ENCODE data around the gene DIRAS3. TPM values are rescaled to one million over a fixed set of nuclear protein-coding genes. Genes with fewer than 3 reads are reported as not detected.
A peak's percentile ranks its signal among the peaks of the same experiment; 100 is the strongest.

The DIRAS3 gene
- total and polyA plus RNA-seq, 7 experiments from 2014 or later, result not detected

DNA sequence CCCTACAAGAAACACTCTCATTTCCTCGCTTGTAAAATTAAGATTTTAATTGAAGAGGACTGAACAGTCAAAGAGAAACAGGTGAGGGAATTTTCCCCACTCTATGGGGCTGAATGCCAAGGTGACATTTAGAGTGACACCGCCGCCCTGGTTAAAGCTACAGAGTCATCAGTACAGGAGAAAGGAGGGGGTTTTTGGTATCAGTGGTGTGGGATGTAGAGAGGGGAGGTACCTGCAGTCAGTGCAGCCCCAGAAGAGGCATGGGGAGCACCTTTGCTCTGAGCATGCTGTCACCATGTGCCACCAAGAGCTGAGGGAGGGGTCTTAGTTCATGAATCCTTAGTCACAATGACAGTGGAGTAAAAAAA is 2.8 kb downstream of the DIRAS3 start:
- intact Hi-C loops (cut with micrococcal nuclease), result no loop called here
- Mint-ChIP-seq H3K4me1 (peaks cover 0 to 2% (median 0%) of the 10 kb centered on the region in 7 donors), H3K9me3 (peaks cover 0 to 6% (median 2%) of the 10 kb centered on the region in 11 donors), H3K4me3 (no peak overlapping the region), H3K36me3 (no peaks in the 10 kb centered on the region), H3K27me3 (peaks cover 5 to 34% (median 22%) of the 10 kb centered on the region in 5 donors), H3K27ac (no peak overlapping the region)
- CTCF ChIA-PET, result no interaction called here
- H3K36me3 ChIP-seq (ENCODE audit: control insufficient read depth in 2 of 3, insufficient read depth in 3 of 3, low read length in 3 of 3), result no peaks in the 10 kb centered on the region
- no peak overlapping the region for H3K27ac ChIP-seq (ENCODE audit: low read depth, low read length)
- H3K9me3 ChIP-seq (ENCODE audit: control insufficient read depth in 2 of 3, low read length in 3 of 3), result no peaks in the 10 kb centered on the region
- POLR2A ChIA-PET, result no interaction called here
- H3K27me3 ChIP-seq (ENCODE audit: control insufficient read depth in 2 of 2, insufficient read depth in 2 of 2, low read length in 2 of 2), result no peaks in the 10 kb centered on the region
- DNase-seq (no peak), ATAC-seq (no peak)
- H3K4me3 ChIP-seq (ENCODE audit: low read length), result no peak overlapping the region
- no peaks in the 10 kb centered on the region for H3K4me1 ChIP-seq (ENCODE audit: control insufficient read depth in 2 of 2, insufficient read depth in 2 of 2, low read length in 2 of 2)

DNA sequence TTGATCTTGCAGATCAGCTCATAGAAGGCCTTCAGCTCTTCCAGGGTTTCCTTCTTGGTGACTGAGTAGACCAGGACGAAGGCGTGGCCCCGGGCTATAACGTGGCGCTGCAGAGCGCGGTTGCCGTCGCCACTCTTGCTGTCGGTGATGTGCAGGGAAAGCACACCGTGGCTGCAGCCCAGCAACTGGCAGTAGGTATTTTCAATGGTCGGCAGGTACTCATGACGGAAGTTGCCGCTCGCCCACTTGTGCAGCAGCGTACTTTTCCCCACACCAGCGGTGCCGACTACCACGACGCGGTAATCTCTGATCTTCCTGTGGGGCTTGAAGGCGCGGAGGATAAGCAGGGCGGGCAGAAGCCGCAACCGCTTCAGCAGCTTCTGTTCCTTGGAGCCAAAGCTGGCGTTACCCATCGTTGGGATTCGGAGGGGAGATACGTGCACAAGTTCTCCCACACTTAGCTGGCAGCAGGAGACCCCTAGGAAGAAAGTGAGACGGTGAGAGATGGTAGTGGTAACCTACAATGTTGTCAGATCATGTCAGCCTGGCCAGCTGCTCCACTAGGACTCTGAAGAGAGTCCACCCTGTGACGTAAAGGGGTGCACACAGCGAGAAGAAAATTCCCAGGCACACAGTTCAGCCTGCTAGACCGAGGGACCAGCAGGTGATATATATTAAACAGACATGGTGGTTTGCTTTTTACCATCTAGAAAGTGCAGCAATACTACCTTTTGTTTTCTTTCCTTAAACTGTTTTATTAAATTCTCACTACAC is 3.4 kb downstream of the DIRAS3 start:
- ATAC-seq, result no peak
- no peak for DNase-seq
- no peak overlapping the region for H3K27ac Mint-ChIP-seq
- no peak overlapping the region for H3K27ac ChIP-seq (ENCODE audit: low read depth, low read length)
- no peak overlapping the region for H3K4me3 ChIP-seq (ENCODE audit: low read length)
- H3K27me3 Mint-ChIP-seq, result peaks cover 5 to 32% (median 22%) of the 10 kb centered on the region in 5 donors
- H3K36me3 ChIP-seq (ENCODE audit: control insufficient read depth in 2 of 3, insufficient read depth in 3 of 3, low read length in 3 of 3), result no peaks in the 10 kb centered on the region
- CTCF ChIA-PET, result no interaction called here
- H3K4me3 Mint-ChIP-seq, result peak overlapping the region in 3 of 10 donors; percentile 23 to 53 (median 31)
- no peaks in the 10 kb centered on the region for H3K9me3 ChIP-seq (ENCODE audit: control insufficient read depth in 2 of 3, low read length in 3 of 3)
- POLR2A ChIA-PET, result no interaction called here
- H3K9me3 Mint-ChIP-seq, result peaks cover 0 to 6% (median 2%) of the 10 kb centered on the region in 11 donors
- no peaks in the 10 kb centered on the region for H3K27me3 ChIP-seq (ENCODE audit: control insufficient read depth in 2 of 2, insufficient read depth in 2 of 2, low read length in 2 of 2)
- H3K36me3 Mint-ChIP-seq, result no peaks in the 10 kb centered on the region
- peaks cover 0 to 2% (median 0%) of the 10 kb centered on the region in 7 donors for H3K4me1 Mint-ChIP-seq
- no peaks in the 10 kb centered on the region for H3K4me1 ChIP-seq (ENCODE audit: control insufficient read depth in 2 of 2, insufficient read depth in 2 of 2, low read length in 2 of 2)
- intact Hi-C loops (cut with micrococcal nuclease), result no loop called here

DNA sequence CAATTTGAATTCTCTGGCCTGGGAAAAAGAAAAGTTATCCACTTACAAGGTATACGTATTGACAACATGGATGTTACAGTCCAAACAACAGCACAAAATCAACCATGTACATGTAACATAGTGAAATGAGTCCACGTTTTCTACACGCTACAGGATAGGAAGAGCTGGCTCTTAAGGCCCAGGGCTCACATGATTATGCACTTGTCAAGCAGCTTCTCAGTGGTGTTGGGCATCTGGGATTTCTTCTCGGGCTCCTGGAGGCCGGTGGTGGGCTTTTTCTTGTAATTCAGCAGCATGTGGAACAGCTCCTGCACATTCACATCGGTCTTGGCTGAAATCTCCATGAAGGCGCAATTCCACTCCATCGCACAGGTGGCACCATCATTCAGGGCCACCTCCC is 4.0 kb downstream of the DIRAS3 start:
- Histone ChIP-seq H3K36me3 (ENCODE audit: control insufficient read depth in 2 of 3, insufficient read depth in 3 of 3, low read length in 3 of 3) (no peaks in the 10 kb centered on the region), H3K4me1 (ENCODE audit: control insufficient read depth in 2 of 2, insufficient read depth in 2 of 2, low read length in 2 of 2) (no peaks in the 10 kb centered on the region), H3K27me3 (ENCODE audit: control insufficient read depth in 2 of 2, insufficient read depth in 2 of 2, low read length in 2 of 2) (no peaks in the 10 kb centered on the region), H3K4me3 (ENCODE audit: low read length) (no peak overlapping the region), H3K27ac (ENCODE audit: low read depth, low read length) (no peak overlapping the region), H3K9me3 (ENCODE audit: control insufficient read depth in 2 of 3, low read length in 3 of 3) (no peaks in the 10 kb centered on the region)
- Mint-ChIP-seq H3K4me3 (no peak overlapping the region), H3K27me3 (peaks cover 5 to 28% (median 27%) of the 10 kb centered on the region in 5 donors), H3K4me1 (peaks cover 0 to 2% (median 0%) of the 10 kb centered on the region in 7 donors), H3K27ac (no peak overlapping the region), H3K9me3 (peaks cover 0 to 8% (median 2%) of the 10 kb centered on the region in 11 donors), H3K36me3 (no peaks in the 10 kb centered on the region)
- no peak for ATAC-seq
- no peak for DNase-seq
- ChIA-PET CTCF (no interaction called here), POLR2A (no interaction called here)
- intact Hi-C loops (cut with micrococcal nuclease), result no loop called here

DNA sequence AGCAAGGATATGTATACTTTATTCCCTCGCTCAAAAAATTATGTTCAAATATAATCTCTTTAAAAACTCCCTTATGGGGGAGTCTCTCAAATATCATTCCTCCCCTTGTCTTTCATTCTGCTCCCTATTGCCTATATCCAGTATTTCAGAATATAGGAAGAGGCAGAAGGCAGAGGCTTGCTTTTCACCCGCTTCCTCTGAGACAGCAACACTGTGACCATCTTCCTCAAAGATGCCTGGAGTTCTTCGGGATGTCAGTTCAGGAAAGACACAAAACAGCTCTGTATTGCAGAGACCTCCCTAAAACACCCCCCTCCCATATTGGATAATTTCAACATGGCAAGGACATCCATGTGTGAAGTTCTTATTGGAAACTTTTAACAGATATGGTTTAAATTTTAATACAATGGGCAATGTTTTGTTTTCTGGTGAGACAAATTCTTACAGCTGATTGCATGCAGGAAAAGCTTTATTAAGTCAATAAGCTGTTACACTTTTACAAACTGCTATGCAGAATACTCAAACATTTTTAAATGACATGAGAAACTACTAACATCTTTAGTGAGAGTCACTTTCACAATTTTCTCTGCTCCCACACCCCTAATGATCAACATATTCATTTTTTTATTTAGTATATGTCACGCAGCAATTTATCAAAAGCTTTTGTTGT is 4.8 kb downstream of the DIRAS3 start:
- Mint-ChIP-seq H3K27me3 (peaks cover 5 to 24% (median 22%) of the 10 kb centered on the region in 5 donors), H3K27ac (no peak overlapping the region), H3K4me3 (no peak overlapping the region), H3K9me3 (peaks cover 0 to 12% (median 3%) of the 10 kb centered on the region in 11 donors), H3K36me3 (no peaks in the 10 kb centered on the region), H3K4me1 (peaks cover 0 to 2% (median 0%) of the 10 kb centered on the region in 7 donors)
- Histone ChIP-seq H3K27me3 (ENCODE audit: control insufficient read depth in 2 of 2, insufficient read depth in 2 of 2, low read length in 2 of 2) (no peaks in the 10 kb centered on the region), H3K4me3 (ENCODE audit: low read length) (no peak overlapping the region), H3K4me1 (ENCODE audit: control insufficient read depth in 2 of 2, insufficient read depth in 2 of 2, low read length in 2 of 2) (no peaks in the 10 kb centered on the region), H3K36me3 (ENCODE audit: control insufficient read depth in 2 of 3, insufficient read depth in 3 of 3, low read length in 3 of 3) (no peaks in the 10 kb centered on the region), H3K9me3 (ENCODE audit: control insufficient read depth in 2 of 3, low read length in 3 of 3) (no peaks in the 10 kb centered on the region), H3K27ac (ENCODE audit: low read depth, low read length) (no peak overlapping the region)
- DNase-seq, result no peak
- intact Hi-C loops (cut with micrococcal nuclease), result no loop called here
- ChIA-PET CTCF (no interaction called here), POLR2A (no interaction called here)
- no peak for ATAC-seq

DNA sequence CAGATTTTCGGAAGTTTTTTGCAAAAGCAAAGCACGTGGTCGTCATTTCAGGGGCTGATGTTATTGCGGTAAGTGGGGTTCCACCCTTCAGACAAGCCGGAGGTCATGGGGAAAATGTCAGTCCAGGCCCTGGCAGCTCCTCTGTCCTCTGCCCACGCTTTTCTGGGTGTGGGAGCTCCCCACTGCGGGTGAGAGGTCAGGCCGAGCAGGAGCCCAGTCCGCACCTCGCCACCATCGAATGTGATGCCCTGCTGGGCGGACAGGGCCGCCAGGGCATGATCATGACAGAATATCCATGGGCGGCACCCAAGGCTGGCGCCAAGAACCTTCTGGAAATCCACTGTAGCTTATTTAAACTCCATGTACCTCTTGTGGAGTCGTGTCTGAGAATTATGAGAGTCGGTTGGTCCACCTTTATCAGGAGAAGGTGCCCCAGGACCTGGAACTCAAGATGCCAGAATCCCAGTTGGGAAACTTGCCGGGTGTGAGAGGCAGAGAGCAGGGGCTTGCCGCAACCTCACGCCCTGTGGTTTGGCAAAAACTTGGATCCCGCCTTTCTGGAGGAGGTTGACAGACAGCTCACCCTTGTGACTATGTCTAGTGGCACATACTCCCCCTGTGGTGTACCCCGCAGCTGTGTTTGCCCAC is 6.9 kb downstream of the DIRAS3 start:
- H3K9me3 ChIP-seq (ENCODE audit: control insufficient read depth in 2 of 3, low read length in 3 of 3), result no peaks in the 10 kb centered on the region
- Mint-ChIP-seq H3K27me3 (peaks cover 0 to 16% (median 13%) of the 10 kb centered on the region in 5 donors), H3K36me3 (no peaks in the 10 kb centered on the region), H3K4me1 (peaks cover 0 to 2% (median 0%) of the 10 kb centered on the region in 7 donors), H3K4me3 (no peak overlapping the region), H3K9me3 (peaks cover 0 to 23% (median 7%) of the 10 kb centered on the region in 11 donors), H3K27ac (no peak overlapping the region)
- no peak for ATAC-seq
- H3K27me3 ChIP-seq (ENCODE audit: control insufficient read depth in 2 of 2, insufficient read depth in 2 of 2, low read length in 2 of 2), result no peaks in the 10 kb centered on the region
- H3K4me3 ChIP-seq (ENCODE audit: low read length), result no peak overlapping the region
- no peak overlapping the region for H3K27ac ChIP-seq (ENCODE audit: low read depth, low read length)
- ChIA-PET POLR2A (no interaction called here), CTCF (no interaction called here)
- intact Hi-C loops (cut with micrococcal nuclease), result no loop called here
- H3K4me1 ChIP-seq (ENCODE audit: control insufficient read depth in 2 of 2, insufficient read depth in 2 of 2, low read length in 2 of 2), result no peaks in the 10 kb centered on the region
- H3K36me3 ChIP-seq (ENCODE audit: control insufficient read depth in 2 of 3, insufficient read depth in 3 of 3, low read length in 3 of 3), result no peaks in the 10 kb centered on the region
- no peak for DNase-seq

DNA sequence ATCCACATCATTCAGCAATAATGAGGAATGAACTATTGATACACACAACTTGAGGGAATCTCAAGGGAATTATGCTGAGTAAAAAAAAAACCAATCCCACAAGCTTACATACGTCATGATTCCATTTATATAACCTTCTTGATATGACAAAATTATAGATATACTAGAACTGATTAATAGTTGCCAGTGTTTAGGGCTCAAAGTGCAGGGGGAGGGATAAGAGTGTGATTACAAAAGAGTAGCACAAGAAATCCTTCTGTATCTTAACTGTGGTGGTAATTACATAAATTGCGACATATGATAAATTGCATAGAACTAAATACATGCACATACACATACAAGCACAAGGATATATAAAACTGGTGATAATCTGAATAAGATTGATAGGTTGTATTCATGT is 13.5 kb downstream of the DIRAS3 start:
- no peak overlapping the region for H3K4me3 Mint-ChIP-seq
- no peaks in the 10 kb centered on the region for H3K9me3 ChIP-seq (ENCODE audit: control insufficient read depth in 2 of 3, low read length in 3 of 3)
- no peak for ATAC-seq
- H3K9me3 Mint-ChIP-seq, result peaks cover 3 to 35% (median 10%) of the 10 kb centered on the region in 11 donors
- H3K4me1 Mint-ChIP-seq, result no peaks in the 10 kb centered on the region
- H3K27ac ChIP-seq (ENCODE audit: low read depth, low read length), result no peak overlapping the region
- H3K36me3 ChIP-seq (ENCODE audit: control insufficient read depth in 2 of 3, insufficient read depth in 3 of 3, low read length in 3 of 3), result no peaks in the 10 kb centered on the region
- intact Hi-C loops (cut with micrococcal nuclease), result no loop called here
- POLR2A ChIA-PET, result no interaction called here
- no peak for DNase-seq
- H3K27ac Mint-ChIP-seq, result no peak overlapping the region
- H3K4me1 ChIP-seq (ENCODE audit: control insufficient read depth in 2 of 2, insufficient read depth in 2 of 2, low read length in 2 of 2), result no peaks in the 10 kb centered on the region
- no peaks in the 10 kb centered on the region for H3K36me3 Mint-ChIP-seq
- no peak overlapping the region for H3K4me3 ChIP-seq (ENCODE audit: low read length)
- CTCF ChIA-PET, result no interaction called here
- no peaks in the 10 kb centered on the region for H3K27me3 ChIP-seq (ENCODE audit: control insufficient read depth in 2 of 2, insufficient read depth in 2 of 2, low read length in 2 of 2)
- peaks cover 0 to 14% (median 0%) of the 10 kb centered on the region in 5 donors for H3K27me3 Mint-ChIP-seq
